ENCODE results near the gene EPB41. TPM values are rescaled to one million over a fixed set of nuclear protein-coding genes. Genes with fewer than 3 reads are reported as not detected.

The EPB41 gene
- total RNA-seq, 4 donors from 2014 or later, result 110 to 183 (median 126) TPM

DNA sequence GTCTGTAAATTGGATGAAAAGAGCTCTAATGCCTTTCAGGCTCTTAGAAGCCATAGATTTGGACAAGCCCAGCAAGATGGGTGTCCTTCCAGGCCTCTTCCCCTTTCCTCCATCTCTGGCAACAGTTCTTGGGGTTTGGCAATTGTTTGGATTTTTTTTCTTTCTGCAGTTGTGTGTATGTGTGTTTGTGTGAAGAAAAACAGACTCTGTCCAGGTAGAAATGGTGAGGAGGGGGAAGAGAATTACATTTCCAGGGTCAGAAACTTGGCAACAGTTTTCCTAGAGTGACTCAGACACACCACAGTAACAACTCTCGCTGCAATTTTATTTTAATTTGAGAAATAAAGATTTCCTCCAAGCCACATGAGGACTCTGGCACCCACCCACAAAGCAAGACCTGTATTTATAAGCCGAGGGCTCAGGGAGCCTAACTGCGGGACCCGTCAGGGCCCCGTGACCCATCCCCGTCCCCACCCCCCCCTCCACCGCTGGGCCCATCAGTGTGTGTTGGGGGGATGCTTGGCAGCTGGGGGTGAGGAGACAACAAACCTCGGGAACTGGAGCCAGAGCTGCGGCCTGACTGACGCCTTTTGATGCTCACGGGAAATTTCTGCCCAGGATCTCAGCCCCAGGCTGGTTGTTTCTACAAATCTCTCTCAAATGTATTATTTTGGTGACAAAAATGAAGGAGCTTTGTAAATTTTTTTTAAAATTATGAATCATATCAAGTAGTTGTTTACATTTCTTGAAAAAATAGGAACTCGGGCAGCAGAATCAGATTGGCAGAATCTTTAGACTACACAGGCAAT is 205.0 kb downstream of the EPB41 start:
- Histone ChIP-seq H3K36me3 (peaks cover 0 to 30% (median 0%) of the 10 kb centered on the region in 3 donors), H3K9me3 (no peaks in the 10 kb centered on the region), H3K4me3 (no peak overlapping the region), H3K4me1 (peaks cover 9 to 32% (median 23%) of the 10 kb centered on the region in 4 donors), H3K27me3 (peaks cover 0 to 9% of the 10 kb centered on the region in 2 donors), H3K27ac (peak overlapping the region in 1 of 4 donors; percentile 23)
- no peak for DNase-seq
- TF ChIP-seq POLR2A (IDR thresholded peaks at IDR 0.05), result no peak
- TF ChIP-seq, protein P1, sequence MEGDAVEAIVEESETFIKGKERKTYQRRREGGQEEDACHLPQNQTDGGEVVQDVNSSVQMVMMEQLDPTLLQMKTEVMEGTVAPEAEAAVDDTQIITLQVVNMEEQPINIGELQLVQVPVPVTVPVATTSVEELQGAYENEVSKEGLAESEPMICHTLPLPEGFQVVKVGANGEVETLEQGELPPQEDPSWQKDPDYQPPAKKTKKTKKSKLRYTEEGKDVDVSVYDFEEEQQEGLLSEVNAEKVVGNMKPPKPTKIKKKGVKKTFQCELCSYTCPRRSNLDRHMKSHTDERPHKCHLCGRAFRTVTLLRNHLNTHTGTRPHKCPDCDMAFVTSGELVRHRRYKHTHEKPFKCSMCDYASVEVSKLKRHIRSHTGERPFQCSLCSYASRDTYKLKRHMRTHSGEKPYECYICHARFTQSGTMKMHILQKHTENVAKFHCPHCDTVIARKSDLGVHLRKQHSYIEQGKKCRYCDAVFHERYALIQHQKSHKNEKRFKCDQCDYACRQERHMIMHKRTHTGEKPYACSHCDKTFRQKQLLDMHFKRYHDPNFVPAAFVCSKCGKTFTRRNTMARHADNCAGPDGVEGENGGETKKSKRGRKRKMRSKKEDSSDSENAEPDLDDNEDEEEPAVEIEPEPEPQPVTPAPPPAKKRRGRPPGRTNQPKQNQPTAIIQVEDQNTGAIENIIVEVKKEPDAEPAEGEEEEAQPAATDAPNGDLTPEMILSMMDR (IDR thresholded peaks at IDR 0.05), result no peak

DNA sequence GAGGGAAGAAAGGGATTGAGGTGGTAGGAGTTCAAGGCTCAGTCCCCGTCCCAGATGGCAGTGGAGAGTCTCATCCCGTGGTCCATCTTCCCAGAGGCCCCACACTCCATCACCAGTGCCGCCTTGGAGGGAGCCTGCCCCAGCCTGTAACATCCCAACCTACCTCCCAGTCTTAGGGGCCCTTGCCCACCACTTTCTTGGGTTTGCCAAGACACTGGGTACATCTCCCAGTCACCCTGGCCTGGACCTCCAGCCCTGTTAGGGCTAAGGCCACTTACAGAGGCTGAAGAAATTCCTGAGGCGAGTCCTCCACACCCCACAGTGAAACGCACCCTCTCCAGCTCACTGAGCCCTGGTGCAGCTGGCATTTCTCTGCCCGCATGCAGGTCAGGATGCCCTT is 206.0 kb downstream of the EPB41 start:
- H3K27me3 ChIP-seq, result peaks cover 0 to 16% of the 10 kb centered on the region in 2 donors
- DNase-seq, result no peak
- no peaks in the 10 kb centered on the region for H3K9me3 ChIP-seq
- peak overlapping the region in 2 of 4 donors; percentile 23 to 68 for H3K27ac ChIP-seq
- peaks cover 9 to 40% (median 27%) of the 10 kb centered on the region in 4 donors for H3K4me1 ChIP-seq
- H3K4me3 ChIP-seq, result no peak overlapping the region
- TF ChIP-seq POLR2A (IDR thresholded peaks at IDR 0.05), result no peak
- TF ChIP-seq, protein P1 (IDR thresholded peaks at IDR 0.05), result no peak
- H3K36me3 ChIP-seq, result peaks cover 0 to 23% (median 0%) of the 10 kb centered on the region in 3 donors

DNA sequence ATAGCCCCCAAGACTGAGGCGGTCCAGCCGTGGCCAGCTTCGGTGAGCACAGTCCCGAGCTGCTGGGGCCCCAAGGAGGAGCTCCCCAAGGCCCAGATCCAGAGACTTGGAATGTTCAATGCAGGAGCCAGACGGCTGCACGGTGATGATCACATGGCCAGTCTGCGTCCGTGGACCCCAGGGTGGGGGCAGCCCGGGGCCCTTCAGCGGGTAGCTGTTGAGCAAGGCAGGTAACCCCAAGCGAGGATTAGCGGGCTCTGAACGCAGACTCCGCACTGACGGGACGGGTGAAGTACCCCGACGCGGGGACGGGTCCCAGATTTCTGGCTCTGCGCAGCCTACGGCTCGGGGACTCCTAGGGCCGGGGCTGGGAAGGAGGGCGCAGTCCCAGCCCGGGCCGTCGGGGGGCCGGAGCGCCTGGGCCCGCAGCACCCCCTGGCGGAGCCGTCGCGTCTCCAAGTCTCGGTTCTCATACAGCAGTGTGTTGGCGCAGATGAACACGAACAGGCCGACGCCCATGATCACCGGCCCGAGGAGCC is 206.6 kb downstream of the EPB41 start:
- H3K27me3 ChIP-seq, result peaks cover 0 to 16% of the 10 kb centered on the region in 2 donors
- peak overlapping the region in 3 of 4 donors; percentile 68 to 94 (median 81) for H3K27ac ChIP-seq
- DNase-seq, result peak; percentile 47 to 73 (median 71)
- TF ChIP-seq POLR2A (IDR thresholded peaks at IDR 0.05), result no peak
- TF ChIP-seq, protein P1 (IDR thresholded peaks at IDR 0.05), result peak; percentile 43 to 79 (median 72)
- no peaks in the 10 kb centered on the region for H3K9me3 ChIP-seq
- H3K4me1 ChIP-seq, result peaks cover 9 to 45% (median 27%) of the 10 kb centered on the region in 4 donors
- H3K36me3 ChIP-seq, result peaks cover 0 to 17% (median 0%) of the 10 kb centered on the region in 3 donors
- peak overlapping the region in 3 of 4 donors; percentile 62 to 67 (median 65) for H3K4me3 ChIP-seq

DNA sequence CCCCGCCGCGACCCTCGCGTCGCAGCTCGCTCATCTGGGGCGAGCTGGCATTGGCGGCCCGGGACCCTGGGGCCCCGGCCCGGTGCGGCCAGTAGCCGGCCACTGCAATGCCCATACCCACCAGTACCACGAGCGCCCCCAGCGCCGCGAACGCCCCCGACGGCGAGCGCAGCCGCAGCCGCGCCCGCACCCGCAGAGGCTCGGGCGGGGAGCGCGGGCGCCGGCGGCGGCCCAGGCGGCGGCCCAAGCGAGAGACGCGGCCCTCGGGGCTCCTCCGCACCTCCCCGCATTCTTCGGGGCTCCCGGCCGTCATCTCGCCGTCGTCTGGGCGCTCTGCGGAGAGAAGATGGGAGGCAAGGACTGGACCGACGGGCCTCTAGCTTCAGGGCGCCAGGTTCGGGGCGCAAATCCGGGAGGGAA is 207.2 kb downstream of the EPB41 start:
- no peaks in the 10 kb centered on the region for H3K9me3 ChIP-seq
- H3K27me3 ChIP-seq, result peaks cover 0 to 16% of the 10 kb centered on the region in 2 donors
- no peak for TF ChIP-seq POLR2A (IDR thresholded peaks at IDR 0.05)
- TF ChIP-seq, protein P1 (IDR thresholded peaks at IDR 0.05), result no peak
- no peak for DNase-seq
- peak overlapping the region; percentile 45 to 67 (median 64) for H3K4me3 ChIP-seq
- peaks cover 9 to 45% (median 27%) of the 10 kb centered on the region in 4 donors for H3K4me1 ChIP-seq
- H3K36me3 ChIP-seq, result peaks cover 0 to 13% (median 0%) of the 10 kb centered on the region in 3 donors
- peak overlapping the region; percentile 68 to 94 (median 78) for H3K27ac ChIP-seq

DNA sequence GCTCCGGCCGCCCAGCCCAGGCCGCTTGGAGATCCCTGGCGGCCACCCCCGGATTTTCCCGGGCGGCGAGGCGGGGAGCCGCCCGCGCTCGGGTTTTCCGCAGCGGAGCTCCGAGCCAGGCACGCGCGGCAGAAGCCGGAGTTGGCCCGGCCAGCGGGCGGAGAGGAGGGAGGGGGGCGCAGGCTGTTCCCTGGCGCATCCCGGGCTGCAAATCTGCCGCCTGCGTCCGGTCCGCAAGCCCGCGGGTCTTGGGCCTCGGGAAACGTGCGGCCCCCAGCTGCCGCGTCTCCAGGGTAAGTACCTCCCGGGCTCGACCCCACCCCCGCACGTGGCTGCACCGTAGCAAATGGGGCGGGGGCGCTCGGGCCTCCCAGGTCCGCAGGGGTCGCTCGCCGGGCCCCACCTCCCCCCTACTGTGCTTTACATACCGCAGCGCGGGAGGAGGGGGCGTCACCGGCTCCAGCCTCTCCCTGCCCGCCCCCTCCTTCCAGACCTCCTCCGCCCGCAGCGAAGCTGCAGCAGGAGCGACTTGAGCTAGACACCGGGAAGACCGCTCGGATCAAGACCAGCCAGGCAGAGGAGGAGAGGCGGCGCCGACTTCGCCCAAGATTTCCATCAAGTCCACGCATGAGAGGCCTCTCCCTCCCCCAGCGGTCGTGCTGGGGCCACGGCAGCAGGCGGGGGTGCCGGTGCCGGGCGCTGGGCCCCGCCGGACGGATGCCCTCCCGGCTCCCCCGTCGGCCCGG is 207.7 kb downstream of the EPB41 start:
- peak in 1 of 3 donors; percentile 53 for DNase-seq
- Histone ChIP-seq H3K27me3 (peaks cover 0 to 16% of the 10 kb centered on the region in 2 donors), H3K9me3 (no peaks in the 10 kb centered on the region), H3K4me3 (peak overlapping the region; percentile 45 to 67 (median 64)), H3K36me3 (peaks cover 0 to 10% (median 0%) of the 10 kb centered on the region in 3 donors), H3K27ac (peak overlapping the region; percentile 68 to 94 (median 78)), H3K4me1 (peaks cover 9 to 45% (median 27%) of the 10 kb centered on the region in 4 donors)
- TF ChIP-seq POLR2A (IDR thresholded peaks at IDR 0.05), result no peak
- TF ChIP-seq, protein P1 (IDR thresholded peaks at IDR 0.05), result no peak

Measured in Peyer's patch (tissue), 4 donors.